ENCODE measurements around the gene ADCY5. TPM values are rescaled to one million over a fixed set of nuclear protein-coding genes. Genes with fewer than 3 reads are reported as not detected.

ADCY5 gene
- total and polyA plus RNA-seq, 4 donors: 0.74 to 6.6 (median 2.9) TPM

DNA sequence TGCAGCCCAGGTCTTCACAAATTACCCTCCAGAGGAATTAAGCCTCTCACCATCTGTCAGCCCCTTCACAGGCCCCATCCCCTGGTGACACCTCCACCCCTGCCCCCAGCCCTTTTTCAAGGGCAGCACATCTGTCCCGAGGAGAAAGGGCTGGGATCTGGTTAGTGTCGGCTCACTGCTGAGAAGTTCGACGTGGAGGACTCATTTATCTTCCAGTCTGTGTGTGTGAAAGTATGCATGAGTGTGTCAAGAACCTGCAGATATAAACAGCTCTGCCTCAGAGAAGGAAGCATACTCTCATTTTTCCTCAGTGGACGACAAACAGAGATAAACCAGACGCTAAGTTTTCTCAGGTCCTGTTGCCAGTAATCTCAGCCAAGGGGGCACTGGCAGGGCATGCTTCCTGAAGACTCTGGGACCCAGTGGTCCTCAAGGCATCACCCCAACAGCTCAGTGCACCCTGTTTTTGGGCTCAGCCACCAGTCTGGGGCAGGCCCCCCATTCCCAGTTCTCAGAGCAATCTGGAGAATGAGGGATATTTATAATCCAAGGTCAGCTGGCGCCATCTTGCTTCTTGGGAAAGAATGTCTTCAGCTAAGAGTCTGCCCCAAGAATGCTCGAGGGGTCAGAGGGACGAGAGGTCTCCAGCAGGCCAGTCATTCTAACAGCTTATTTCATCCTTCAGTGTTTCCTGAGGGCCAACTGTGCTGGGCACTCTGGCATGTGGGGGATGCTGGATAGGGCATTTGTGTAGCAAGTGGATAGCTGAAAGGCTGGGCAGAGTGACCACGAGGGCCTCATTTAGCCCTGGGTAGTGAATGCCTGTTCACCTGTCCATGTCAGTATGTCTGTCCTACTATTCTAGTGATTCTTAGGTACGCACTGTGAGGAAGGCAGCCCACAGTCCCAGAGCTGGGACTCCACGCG is 73.6 kb downstream of the ADCY5 start:
- H3K9me3 ChIP-seq (ENCODE audit: control insufficient read depth in 4 of 4, low read length in 3 of 4): no peaks in the 10 kb centered on the region
- no peak overlapping the region for H3K4me3 ChIP-seq (ENCODE audit: low read depth in 1 of 3, low read length in 3 of 3)

DNA sequence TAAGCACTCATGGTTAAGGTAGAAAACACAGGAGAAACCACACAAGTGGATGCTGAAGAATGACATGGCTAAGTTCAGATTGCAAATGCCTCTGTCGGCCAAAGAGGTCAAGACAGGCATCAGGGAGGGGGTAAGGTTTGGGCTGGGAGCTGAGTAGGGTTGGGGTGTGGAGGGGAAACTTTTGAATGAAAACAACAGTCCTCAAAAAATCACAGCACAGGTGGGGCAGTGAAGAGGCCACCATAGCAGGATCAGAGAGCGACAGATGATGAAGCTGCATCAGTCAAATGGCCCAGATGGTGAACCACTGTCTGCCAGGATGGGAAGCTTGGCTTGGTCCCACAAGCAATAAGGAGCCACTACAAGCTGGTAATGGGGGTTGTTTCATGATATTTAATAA is 74.9 kb downstream of the ADCY5 start:
- Histone ChIP-seq H3K4me1 (ENCODE audit: control insufficient read depth in 4 of 4, insufficient read depth in 4 of 4, low read length in 3 of 4) (peaks cover 0 to 4% (median 2%) of the 10 kb centered on the region in 4 donors), H3K27me3 (ENCODE audit: control insufficient read depth in 4 of 4, insufficient read depth in 4 of 4, low read length in 3 of 4) (no peaks in the 10 kb centered on the region), H3K27ac (ENCODE audit: low read depth in 1 of 2, low read length in 2 of 2) (no peak overlapping the region), H3K9ac (ENCODE audit: low read depth in 1 of 2, low read length in 2 of 2) (no peak overlapping the region), H3K9me3 (ENCODE audit: control insufficient read depth in 4 of 4, low read length in 3 of 4) (no peaks in the 10 kb centered on the region), H3K4me3 (ENCODE audit: low read depth in 1 of 3, low read length in 3 of 3) (no peak overlapping the region), H3K36me3 (ENCODE audit: control insufficient read depth in 4 of 4, insufficient read depth in 3 of 4, low read depth in 1 of 4, low read length in 3 of 4) (no peaks in the 10 kb centered on the region)
- no peak for DNase-seq (ENCODE audit: low spot score)
- TF ChIP-seq FOXA1 (IDR thresholded peaks at IDR 0.05) (no peak), TAF1 (conservative IDR thresholded peaks at IDR 0.05) (no peak), RAD21 (IDR thresholded peaks at IDR 0.05) (no peak), YY1 (IDR thresholded peaks at IDR 0.05) (no peak), SP1 (IDR thresholded peaks at IDR 0.05) (no peak), EGR1 (IDR thresholded peaks at IDR 0.05; ENCODE audit: low read depth in 2 of 2) (no peak), FOXA2 (IDR thresholded peaks at IDR 0.05) (no peak), GABPA (IDR thresholded peaks at IDR 0.05 in 1 of 2, conservative IDR thresholded peaks at IDR 0.05 in 1 of 2) (no peak), HNF4A (conservative IDR thresholded peaks at IDR 0.05) (no peak), NR2F2 (IDR thresholded peaks at IDR 0.05) (no peak), RXRA (IDR thresholded peaks at IDR 0.05) (no peak)
- TF ChIP-seq, protein P1, sequence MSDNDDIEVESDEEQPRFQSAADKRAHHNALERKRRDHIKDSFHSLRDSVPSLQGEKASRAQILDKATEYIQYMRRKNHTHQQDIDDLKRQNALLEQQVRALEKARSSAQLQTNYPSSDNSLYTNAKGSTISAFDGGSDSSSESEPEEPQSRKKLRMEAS (IDR thresholded peaks at IDR 0.05): no peak
- TF ChIP-seq, protein P2, sequence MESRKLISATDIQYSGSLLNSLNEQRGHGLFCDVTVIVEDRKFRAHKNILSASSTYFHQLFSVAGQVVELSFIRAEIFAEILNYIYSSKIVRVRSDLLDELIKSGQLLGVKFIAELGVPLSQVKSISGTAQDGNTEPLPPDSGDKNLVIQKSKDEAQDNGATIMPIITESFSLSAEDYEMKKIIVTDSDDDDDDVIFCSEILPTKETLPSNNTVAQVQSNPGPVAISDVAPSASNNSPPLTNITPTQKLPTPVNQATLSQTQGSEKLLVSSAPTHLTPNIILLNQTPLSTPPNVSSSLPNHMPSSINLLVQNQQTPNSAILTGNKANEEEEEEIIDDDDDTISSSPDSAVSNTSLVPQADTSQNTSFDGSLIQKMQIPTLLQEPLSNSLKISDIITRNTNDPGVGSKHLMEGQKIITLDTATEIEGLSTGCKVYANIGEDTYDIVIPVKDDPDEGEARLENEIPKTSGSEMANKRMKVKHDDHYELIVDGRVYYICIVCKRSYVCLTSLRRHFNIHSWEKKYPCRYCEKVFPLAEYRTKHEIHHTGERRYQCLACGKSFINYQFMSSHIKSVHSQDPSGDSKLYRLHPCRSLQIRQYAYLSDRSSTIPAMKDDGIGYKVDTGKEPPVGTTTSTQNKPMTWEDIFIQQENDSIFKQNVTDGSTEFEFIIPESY (IDR thresholded peaks at IDR 0.05): no peak
- TF ChIP-seq, protein P3, sequence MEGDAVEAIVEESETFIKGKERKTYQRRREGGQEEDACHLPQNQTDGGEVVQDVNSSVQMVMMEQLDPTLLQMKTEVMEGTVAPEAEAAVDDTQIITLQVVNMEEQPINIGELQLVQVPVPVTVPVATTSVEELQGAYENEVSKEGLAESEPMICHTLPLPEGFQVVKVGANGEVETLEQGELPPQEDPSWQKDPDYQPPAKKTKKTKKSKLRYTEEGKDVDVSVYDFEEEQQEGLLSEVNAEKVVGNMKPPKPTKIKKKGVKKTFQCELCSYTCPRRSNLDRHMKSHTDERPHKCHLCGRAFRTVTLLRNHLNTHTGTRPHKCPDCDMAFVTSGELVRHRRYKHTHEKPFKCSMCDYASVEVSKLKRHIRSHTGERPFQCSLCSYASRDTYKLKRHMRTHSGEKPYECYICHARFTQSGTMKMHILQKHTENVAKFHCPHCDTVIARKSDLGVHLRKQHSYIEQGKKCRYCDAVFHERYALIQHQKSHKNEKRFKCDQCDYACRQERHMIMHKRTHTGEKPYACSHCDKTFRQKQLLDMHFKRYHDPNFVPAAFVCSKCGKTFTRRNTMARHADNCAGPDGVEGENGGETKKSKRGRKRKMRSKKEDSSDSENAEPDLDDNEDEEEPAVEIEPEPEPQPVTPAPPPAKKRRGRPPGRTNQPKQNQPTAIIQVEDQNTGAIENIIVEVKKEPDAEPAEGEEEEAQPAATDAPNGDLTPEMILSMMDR (IDR thresholded peaks at IDR 0.05; ENCODE audit: low read depth, low read length, missing input control): no peak
- TF ChIP-seq, protein P4, sequence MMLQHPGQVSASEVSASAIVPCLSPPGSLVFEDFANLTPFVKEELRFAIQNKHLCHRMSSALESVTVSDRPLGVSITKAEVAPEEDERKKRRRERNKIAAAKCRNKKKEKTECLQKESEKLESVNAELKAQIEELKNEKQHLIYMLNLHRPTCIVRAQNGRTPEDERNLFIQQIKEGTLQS (IDR thresholded peaks at IDR 0.05): no peak
- 83% methylated on average over 2 of the region's 2 CpGs for WGBS

More for the DNA sequence above, 73.6 kb downstream of the ADCY5 start:
- 78% methylated on average over 13 of the region's 13 CpGs for WGBS
- Histone ChIP-seq H3K9ac (ENCODE audit: low read depth in 1 of 2, low read length in 2 of 2) (no peak overlapping the region), H3K27me3 (ENCODE audit: control insufficient read depth in 4 of 4, insufficient read depth in 4 of 4, low read length in 3 of 4) (no peaks in the 10 kb centered on the region), H3K4me1 (ENCODE audit: control insufficient read depth in 4 of 4, insufficient read depth in 4 of 4, low read length in 3 of 4) (peaks cover 0 to 4% (median 2%) of the 10 kb centered on the region in 4 donors), H3K36me3 (ENCODE audit: control insufficient read depth in 4 of 4, insufficient read depth in 3 of 4, low read depth in 1 of 4, low read length in 3 of 4) (no peaks in the 10 kb centered on the region), H3K27ac (ENCODE audit: low read depth in 1 of 2, low read length in 2 of 2) (peak overlapping the region in 1 of 2 donors; percentile 7)
- TF ChIP-seq RAD21 (IDR thresholded peaks at IDR 0.05) (peak in 1 of 2 donors; percentile 5), FOXA1 (IDR thresholded peaks at IDR 0.05) (no peak), RXRA (IDR thresholded peaks at IDR 0.05) (peak; percentile 34 to 55), NR2F2 (IDR thresholded peaks at IDR 0.05) (peak; percentile 90), JUND (IDR thresholded peaks at IDR 0.05) (no peak), FOXA2 (IDR thresholded peaks at IDR 0.05) (no peak)
- no peak for DNase-seq (ENCODE audit: low spot score)

Data from liver (tissue), 9 donors.